GM12801 (cell line): ENCODE results near the gene OCA2.

ENCODE experiments used
- TF ChIP-seq, protein P1 (sequence below): IDR thresholded peaks from one replicate; pipeline ENCODE4 v1.5.1; 2011; ENCODE audit warnings: control low read depth; ENCODE audit not compliant: insufficient read length; ENCODE audit errors: extremely low read depth

The OCA2 gene

DNA sequence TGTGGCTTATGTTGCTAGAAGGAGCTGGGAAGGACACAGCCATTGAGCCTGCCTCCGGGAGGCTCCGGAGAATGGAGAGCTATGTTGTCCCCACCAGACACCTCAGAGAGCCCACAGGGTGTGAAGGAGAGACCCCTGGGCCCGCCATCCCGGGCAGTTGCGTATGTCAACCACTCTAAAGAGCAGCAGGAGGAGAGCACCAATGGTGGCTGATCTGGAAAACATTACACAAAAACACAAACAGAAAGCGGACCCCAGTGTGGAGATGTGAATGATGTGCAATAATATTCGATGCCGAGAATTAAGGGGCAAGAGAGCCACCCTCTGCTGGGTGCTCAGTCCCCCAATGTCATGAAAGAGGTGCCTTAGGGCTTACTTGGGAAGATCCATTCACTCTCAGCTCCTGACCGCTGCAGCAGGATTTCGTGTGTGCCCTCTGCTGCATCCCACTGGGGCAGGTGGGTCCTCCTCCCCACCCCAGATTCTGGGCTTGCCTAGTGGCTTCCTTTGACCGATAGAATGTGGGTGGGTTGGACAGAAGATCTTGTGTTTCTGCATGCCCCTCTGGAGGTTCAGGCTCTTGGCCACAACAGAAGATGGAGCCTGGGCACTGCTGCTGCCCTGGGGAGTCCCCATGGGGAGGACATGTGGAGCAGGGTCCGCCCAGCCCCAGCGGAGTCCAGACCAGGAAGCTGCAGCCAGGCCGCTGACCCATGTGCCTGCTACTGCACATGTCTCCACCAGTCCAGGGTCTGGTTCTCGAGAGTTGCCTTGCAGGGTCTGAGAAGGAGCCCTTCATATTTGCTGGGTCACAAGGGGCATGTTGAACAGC lies 245.3 kb downstream of the OCA2 start:
- TF ChIP-seq, protein P1, sequence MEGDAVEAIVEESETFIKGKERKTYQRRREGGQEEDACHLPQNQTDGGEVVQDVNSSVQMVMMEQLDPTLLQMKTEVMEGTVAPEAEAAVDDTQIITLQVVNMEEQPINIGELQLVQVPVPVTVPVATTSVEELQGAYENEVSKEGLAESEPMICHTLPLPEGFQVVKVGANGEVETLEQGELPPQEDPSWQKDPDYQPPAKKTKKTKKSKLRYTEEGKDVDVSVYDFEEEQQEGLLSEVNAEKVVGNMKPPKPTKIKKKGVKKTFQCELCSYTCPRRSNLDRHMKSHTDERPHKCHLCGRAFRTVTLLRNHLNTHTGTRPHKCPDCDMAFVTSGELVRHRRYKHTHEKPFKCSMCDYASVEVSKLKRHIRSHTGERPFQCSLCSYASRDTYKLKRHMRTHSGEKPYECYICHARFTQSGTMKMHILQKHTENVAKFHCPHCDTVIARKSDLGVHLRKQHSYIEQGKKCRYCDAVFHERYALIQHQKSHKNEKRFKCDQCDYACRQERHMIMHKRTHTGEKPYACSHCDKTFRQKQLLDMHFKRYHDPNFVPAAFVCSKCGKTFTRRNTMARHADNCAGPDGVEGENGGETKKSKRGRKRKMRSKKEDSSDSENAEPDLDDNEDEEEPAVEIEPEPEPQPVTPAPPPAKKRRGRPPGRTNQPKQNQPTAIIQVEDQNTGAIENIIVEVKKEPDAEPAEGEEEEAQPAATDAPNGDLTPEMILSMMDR, result no peak

DNA sequence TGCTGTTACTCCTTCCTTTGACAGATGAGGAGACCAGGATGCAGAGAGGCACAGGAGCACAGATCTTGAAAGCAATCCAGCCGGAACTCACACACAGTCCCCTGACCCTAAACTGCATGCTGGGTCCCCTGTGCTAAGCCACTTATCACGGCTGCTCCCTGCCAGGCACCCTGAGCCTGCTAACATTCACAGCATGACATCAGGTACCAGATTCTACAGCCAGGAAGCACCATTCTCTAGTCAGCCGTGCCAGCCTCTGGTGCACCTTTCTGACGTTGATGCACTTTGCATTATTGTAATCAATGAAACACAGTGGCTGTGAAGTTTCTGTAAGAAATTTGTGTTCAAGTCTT lies 247.3 kb downstream of the OCA2 start:
- TF ChIP-seq, protein P1, result no peak

DNA sequence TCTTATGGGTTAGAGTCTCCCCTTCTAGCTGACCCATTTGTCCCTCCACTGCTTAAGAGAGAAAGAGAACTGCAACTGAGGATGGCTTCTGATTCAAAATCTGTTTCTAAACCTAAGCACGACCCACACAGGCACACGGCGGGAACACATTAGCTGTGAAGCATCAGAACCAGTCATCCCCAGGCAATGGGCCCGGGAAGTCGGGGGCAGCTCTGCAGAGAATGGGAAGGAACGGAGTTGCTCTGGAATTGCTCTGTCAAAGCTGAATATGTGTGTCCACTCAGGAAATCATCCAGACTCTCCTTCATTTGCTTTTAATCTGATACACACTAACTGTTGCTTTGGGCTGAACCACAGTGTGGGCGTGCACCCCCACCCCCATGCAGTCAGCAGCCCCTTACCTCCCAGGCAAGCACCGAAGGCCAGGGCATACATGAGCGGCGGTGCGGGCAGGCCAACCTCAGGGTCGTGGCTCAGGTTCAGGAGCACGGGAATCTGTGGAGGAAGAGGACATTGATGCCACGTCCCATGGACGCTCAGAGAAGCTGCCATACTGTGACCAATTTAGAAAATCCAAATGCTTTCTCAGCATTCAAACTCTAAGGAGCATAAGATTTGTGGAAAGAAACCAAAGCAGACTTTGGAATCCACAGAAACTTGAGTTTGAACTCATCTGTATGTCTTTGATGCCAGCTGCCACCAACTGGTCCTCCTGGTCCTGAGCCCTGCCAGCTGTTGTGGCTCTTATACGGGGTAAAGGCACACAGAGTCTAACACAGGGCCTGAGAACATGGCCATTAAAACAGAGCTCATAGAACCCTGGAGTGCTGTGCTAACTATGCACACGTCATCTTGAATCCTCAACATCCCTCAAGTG lies 247.9 kb downstream of the OCA2 start:
- TF ChIP-seq, protein P1, result no peak

DNA sequence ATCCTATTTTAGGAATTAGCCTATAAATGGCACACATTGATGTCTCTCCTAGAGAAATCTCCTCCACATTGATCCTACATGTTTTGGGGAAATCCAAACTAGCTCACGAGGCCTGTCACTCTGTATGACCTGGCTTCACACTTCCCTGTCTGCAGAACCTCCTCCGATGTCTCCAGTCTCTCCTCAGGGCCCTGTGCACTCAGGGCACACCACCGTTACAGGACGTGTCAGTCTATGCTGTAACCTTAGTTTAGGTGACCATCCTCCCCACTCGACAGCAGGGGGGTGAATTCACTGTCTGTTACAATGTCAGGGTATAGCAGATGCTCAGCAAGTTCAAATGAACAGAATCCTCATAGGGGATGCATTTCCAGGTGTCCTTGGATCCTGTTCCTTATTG lies 249.1 kb downstream of the OCA2 start:
- TF ChIP-seq, protein P1, result no peak

- TF ChIP-seq, protein P1, result no peak
Observed at GRCh38 chr15:27847775-27848710, 251.1 kb downstream of the OCA2 start.

GRCh38 chr15:27846722-27847395 lies 252.3 kb downstream of the OCA2 start:
- TF ChIP-seq, protein P1, result no peak
